ENCODE data around the gene NFIX. TPM values are rescaled to one million over a fixed set of nuclear protein-coding genes. Genes with fewer than 3 reads are reported as not detected.

NFIX gene
- total and polyA plus RNA-seq, 9 of the 15 experiments (the other 6 are each of a cell fraction or from before 2014, with no cell fraction given) = 0.28 to 26.8 (median 5.4) TPM

GRCh38 chr19:12945479-12946091, 49.7 kb upstream of the NFIX start, which contains the start of gene RAD23A (continued):
- TF ChIP-seq DMBX1 (CRISPR knock-in tag; IDR thresholded peaks at IDR 0.05; ENCODE audit: borderline replicate concordance) (no peak; the same call in 1 of the 2 replicates), E2F4 (CRISPR knock-in tag; IDR thresholded peaks at IDR 0.05; ENCODE audit: low read depth) (peak; percentile 89), ZNF316 (IDR thresholded peaks at IDR 0.05) (no peak), ZNF695 (CRISPR knock-in tag; IDR thresholded peaks at IDR 0.05) (peak; percentile 69), SFPQ (IDR thresholded peaks at IDR 0.05; ENCODE audit: low read depth, low read length) (no peak), GATAD2A (IDR thresholded peaks at IDR 0.05) (no peak), RBM39 (optimal IDR thresholded peaks at IDR 0.05; ENCODE audit: low read depth, low read length) (no peak), POLR2A (conservative IDR thresholded peaks at IDR 0.05) (peak; percentile 85), POLR2H (tag; IDR thresholded peaks at IDR 0.05; ENCODE audit: low read depth) (peak; percentile 82), ZNF655 (CRISPR knock-in tag; IDR thresholded peaks at IDR 0.05) (no peak), ZBTB40 (IDR thresholded peaks at IDR 0.05) (peak; percentile 86), ZBTB40 (CRISPR knock-in tag; IDR thresholded peaks at IDR 0.05) (no peak), ZNF12 (CRISPR knock-in tag; IDR thresholded peaks at IDR 0.05) (no peak; the same call in 1 of the 2 replicates), HNRNPUL1 (IDR thresholded peaks at IDR 0.05; ENCODE audit: low read length) (no peak), GABPB2 (CRISPR knock-in tag; conservative IDR thresholded peaks at IDR 0.05) (peak; percentile 47; the same call in 1 of the 2 replicates), EHMT2 (IDR thresholded peaks at IDR 0.05) (no peak), ZNF184 (CRISPR knock-in tag; IDR thresholded peaks at IDR 0.05) (no peak)
